Measurements from ENCODE around the gene TENM3.

Gene TENM3

DNA sequence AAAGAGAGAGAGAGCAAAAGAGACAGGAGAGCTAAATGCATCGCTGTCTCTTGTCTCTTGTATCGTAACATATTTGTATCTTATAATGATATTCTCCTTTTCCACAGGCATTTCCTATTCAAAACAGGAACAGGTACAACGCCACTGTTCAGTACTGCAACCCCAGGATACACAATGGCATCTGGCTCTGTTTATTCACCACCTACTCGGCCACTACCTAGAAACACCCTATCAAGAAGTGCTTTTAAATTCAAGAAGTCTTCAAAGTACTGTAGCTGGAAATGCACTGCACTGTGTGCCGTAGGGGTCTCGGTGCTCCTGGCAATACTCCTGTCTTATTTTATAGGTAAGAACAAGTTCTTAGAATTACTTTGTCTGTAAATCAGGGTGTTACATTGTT lies 385.3 kb downstream of the TENM3 start:
- peaks cover 38% of the 10 kb centered on the region for H3K36me3 Mint-ChIP-seq (ENCODE audit: low read depth)
- DNase-seq: no peak
- H3K4me3 Mint-ChIP-seq: no peak overlapping the region
- TF ChIP-seq, protein P1, sequence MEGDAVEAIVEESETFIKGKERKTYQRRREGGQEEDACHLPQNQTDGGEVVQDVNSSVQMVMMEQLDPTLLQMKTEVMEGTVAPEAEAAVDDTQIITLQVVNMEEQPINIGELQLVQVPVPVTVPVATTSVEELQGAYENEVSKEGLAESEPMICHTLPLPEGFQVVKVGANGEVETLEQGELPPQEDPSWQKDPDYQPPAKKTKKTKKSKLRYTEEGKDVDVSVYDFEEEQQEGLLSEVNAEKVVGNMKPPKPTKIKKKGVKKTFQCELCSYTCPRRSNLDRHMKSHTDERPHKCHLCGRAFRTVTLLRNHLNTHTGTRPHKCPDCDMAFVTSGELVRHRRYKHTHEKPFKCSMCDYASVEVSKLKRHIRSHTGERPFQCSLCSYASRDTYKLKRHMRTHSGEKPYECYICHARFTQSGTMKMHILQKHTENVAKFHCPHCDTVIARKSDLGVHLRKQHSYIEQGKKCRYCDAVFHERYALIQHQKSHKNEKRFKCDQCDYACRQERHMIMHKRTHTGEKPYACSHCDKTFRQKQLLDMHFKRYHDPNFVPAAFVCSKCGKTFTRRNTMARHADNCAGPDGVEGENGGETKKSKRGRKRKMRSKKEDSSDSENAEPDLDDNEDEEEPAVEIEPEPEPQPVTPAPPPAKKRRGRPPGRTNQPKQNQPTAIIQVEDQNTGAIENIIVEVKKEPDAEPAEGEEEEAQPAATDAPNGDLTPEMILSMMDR (IDR thresholded peaks at IDR 0.05): no peak
- H3K27me3 Mint-ChIP-seq (ENCODE audit: low read depth, poor library complexity): peaks cover 3% of the 10 kb centered on the region
- H3K4me1 Mint-ChIP-seq: no peaks in the 10 kb centered on the region
- H3K9me3 Mint-ChIP-seq: no peaks in the 10 kb centered on the region
- H3K27ac Mint-ChIP-seq: no peak overlapping the region

DNA sequence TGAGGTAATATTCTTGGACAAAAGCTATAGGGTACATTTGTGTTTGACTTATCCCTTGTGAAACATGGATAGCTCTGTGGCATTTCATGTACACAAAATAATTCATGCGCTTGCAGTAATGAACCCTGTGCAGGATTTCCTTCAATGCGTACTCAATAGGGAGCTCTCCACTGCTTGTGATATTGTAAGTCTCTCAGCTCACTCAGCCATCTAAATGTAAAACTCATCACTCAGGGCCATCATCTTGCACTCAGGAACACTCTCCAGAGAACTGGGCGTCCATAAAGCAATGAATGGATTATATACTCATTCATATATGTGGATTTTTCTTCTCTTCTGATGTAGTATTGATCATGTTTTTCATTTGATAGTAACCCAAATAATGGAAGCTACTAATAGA lies 385.9 kb downstream of the TENM3 start:
- Mint-ChIP-seq H3K27me3 (ENCODE audit: low read depth, poor library complexity) (peaks cover 1% of the 10 kb centered on the region), H3K36me3 (ENCODE audit: low read depth) (peaks cover 38% of the 10 kb centered on the region), H3K9me3 (no peaks in the 10 kb centered on the region), H3K27ac (no peak overlapping the region), H3K4me1 (no peaks in the 10 kb centered on the region), H3K4me3 (no peak overlapping the region)
- DNase-seq: no peak
- TF ChIP-seq, protein P1 (IDR thresholded peaks at IDR 0.05): no peak

DNA sequence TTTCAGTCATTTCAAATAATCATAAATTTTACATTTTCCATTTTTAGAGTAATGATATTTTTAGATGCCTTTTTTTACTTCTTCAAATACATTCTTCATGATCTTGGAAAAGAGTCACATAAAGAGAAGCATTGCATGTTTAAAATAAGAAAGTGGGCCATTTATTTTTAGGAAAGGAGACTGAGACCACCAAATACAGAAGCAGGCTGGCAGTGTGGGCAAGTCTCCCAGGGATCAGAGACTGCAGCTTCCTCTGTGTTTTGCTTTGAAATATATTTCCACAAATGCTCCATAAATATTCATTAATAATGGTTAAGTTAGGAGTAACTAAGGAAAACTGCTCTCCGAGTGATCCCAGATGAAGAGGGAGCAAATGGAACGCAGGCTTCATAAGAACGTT lies 397.3 kb downstream of the TENM3 start:
- TF ChIP-seq, protein P1 (IDR thresholded peaks at IDR 0.05): no peak
- Mint-ChIP-seq H3K27ac (no peak overlapping the region), H3K27me3 (ENCODE audit: low read depth, poor library complexity) (no peaks in the 10 kb centered on the region), H3K9me3 (peaks cover 6% of the 10 kb centered on the region), H3K4me3 (no peak overlapping the region), H3K4me1 (no peaks in the 10 kb centered on the region), H3K36me3 (ENCODE audit: low read depth) (peaks cover 18% of the 10 kb centered on the region)
- no peak for DNase-seq

DNA sequence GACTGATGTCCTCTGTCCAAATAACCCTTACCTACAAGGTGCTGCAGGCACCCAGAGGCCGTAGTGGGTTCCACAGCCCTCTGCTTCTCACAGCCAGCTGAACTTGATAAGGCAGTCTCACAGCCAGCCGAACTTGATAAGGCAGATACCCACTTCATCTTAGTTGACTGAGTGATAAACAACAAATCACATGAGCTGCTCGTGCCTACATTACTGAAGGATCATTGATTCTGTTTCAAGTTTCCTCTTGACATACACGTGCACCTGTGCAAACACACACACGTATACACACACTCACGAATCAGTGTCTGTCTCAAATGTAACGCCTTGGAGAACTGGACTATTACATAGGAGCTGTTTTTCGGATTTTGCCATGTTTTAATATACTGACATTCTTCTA lies 397.7 kb downstream of the TENM3 start:
- Mint-ChIP-seq H3K4me3 (no peak overlapping the region), H3K27ac (no peak overlapping the region), H3K4me1 (no peaks in the 10 kb centered on the region), H3K36me3 (ENCODE audit: low read depth) (peaks cover 22% of the 10 kb centered on the region), H3K9me3 (peaks cover 10% of the 10 kb centered on the region), H3K27me3 (ENCODE audit: low read depth, poor library complexity) (no peaks in the 10 kb centered on the region)
- no peak for DNase-seq
- TF ChIP-seq, protein P1 (IDR thresholded peaks at IDR 0.05): no peak

- peaks cover 1% of the 10 kb centered on the region for H3K27me3 Mint-ChIP-seq (ENCODE audit: low read depth, poor library complexity)
- no peak for DNase-seq
- no peak overlapping the region for H3K4me3 Mint-ChIP-seq
- H3K27ac Mint-ChIP-seq: no peak overlapping the region
- H3K36me3 Mint-ChIP-seq (ENCODE audit: low read depth): peaks cover 40% of the 10 kb centered on the region
- peaks cover 13% of the 10 kb centered on the region for H3K9me3 Mint-ChIP-seq
- TF ChIP-seq, protein P1 (IDR thresholded peaks at IDR 0.05): peak; percentile 17
- no peaks in the 10 kb centered on the region for H3K4me1 Mint-ChIP-seq
These were observed 399.6 kb downstream of the TENM3 start for GRCh38 chr4:182642831-182643230.

- H3K9me3 Mint-ChIP-seq: peaks cover 13% of the 10 kb centered on the region
- TF ChIP-seq, protein P1 (IDR thresholded peaks at IDR 0.05): no peak
- no peak for DNase-seq
- H3K4me1 Mint-ChIP-seq: no peaks in the 10 kb centered on the region
- peaks cover 4% of the 10 kb centered on the region for H3K27me3 Mint-ChIP-seq (ENCODE audit: low read depth, poor library complexity)
- no peak overlapping the region for H3K27ac Mint-ChIP-seq
- H3K4me3 Mint-ChIP-seq: no peak overlapping the region
- peaks cover 46% of the 10 kb centered on the region for H3K36me3 Mint-ChIP-seq (ENCODE audit: low read depth)
These were observed 400.8 kb downstream of the TENM3 start for GRCh38 chr4:182643801-182644682.
